SK-N-SH (cell line): ENCODE measurements around the gene AQP1. TPM values are rescaled to one million over a fixed set of nuclear protein-coding genes. Genes with fewer than 3 reads are reported as not detected.

ENCODE experiments used
- CTCF ChIA-PET: fragments of 300-600, 350-600 bp; formaldehyde crosslinking; extraction: SDS; loops from one replicate; lab custom pipeline; 2021; lab: Yijun Ruan, JAX
- POLR2A ChIA-PET: fragments of 350-600 bp; sonication (Branson Sonifier 250); formaldehyde crosslinking; extraction: SDS; loops from one replicate; lab custom pipeline; 2020; ENCODE audit warnings: antibody characterized with exemption, inconsistent platforms; lab: Yijun Ruan, JAX
- DNase-seq: peaks from one replicate; pipeline ENCODE4 v3.0.0; 2012
- H2AFZ ChIP-seq: fragments of 200-600 bp; sonication (generic); 2 replicates; pipeline ENCODE4 v1.8.1; 2016; ENCODE audit warnings: antibody characterized with exemption, mild to moderate bottlenecking, low read depth
- H3F3A ChIP-seq: fragments of 200-600 bp; sonication (generic); replicated peaks from 2 replicates; pipeline ENCODE3; 2016; ENCODE audit warnings: antibody characterized with exemption, mild to moderate bottlenecking; ENCODE audit not compliant: insufficient read depth
- H3K27ac ChIP-seq, 2 experiments: fragments of 200-500 bp in 1 of 2; fragments of 200-600 bp in 1 of 2; sonication (Bioruptor generic) in 1 of 2; sonication (generic), shearing (Covaris generic) in 1 of 2; 2 replicates each; pipeline versions ENCODE4 v1.5.1 to v1.6.1; 2014 to 2016; ENCODE audit warnings: low read depth in 2 of 2, inconsistent platforms in 1 of 2, low read length in 1 of 2, mild to moderate bottlenecking in 1 of 2, mixed read lengths in 1 of 2
- H3K27me3 ChIP-seq: fragments of 200-600 bp; sonication (generic), shearing (Covaris generic); 2 replicates; pipeline ENCODE4 v1.6.1; 2016; ENCODE audit warnings: mixed run types; ENCODE audit not compliant: insufficient read depth
- H3K36me3 ChIP-seq, 2 experiments: fragments of 200-500 bp in 1 of 2; fragments of 200-600 bp in 1 of 2; sonication (Bioruptor generic) in 1 of 2; sonication (generic) in 1 of 2; replicated peaks in 1 of 2; 2 replicates each; pipeline versions ENCODE3 to v1.5.1; 2014 to 2016; ENCODE audit warnings: low read length in 1 of 2, mild to moderate bottlenecking in 1 of 2; ENCODE audit not compliant: insufficient read depth in 2 of 2, control insufficient read depth in 1 of 2
- H3K4me1 ChIP-seq, 2 experiments: fragments of 200-500 bp in 1 of 2; fragments of 200-600 bp in 1 of 2; sonication (Bioruptor generic) in 1 of 2; sonication (generic), shearing (Covaris generic) in 1 of 2; 2 replicates each; pipeline versions ENCODE4 v1.5.1 to v1.6.1; 2014 to 2016; ENCODE audit warnings: low read depth in 1 of 2, low read length in 1 of 2, mixed run types in 1 of 2; ENCODE audit not compliant: insufficient read depth in 2 of 2, control insufficient read depth in 1 of 2
- H3K4me2 ChIP-seq: fragments of 200-600 bp; sonication (generic), shearing (Covaris generic); 2 replicates; pipeline ENCODE4 v1.6.1; 2017; ENCODE audit warnings: mixed run types
- H3K4me3 ChIP-seq, 2 experiments: fragments of 200-500 bp in 1 of 2; fragments of 200-600 bp in 1 of 2; sonication (Bioruptor generic) in 1 of 2; sonication (generic), shearing (Covaris generic) in 1 of 2; 2 replicates each; pipeline versions ENCODE4 v1.5.1 to v1.8.1; 2014 to 2016; ENCODE audit warnings: low read depth in 2 of 2, inconsistent platforms in 1 of 2, low read length in 1 of 2, mild to moderate bottlenecking in 1 of 2, mixed read lengths in 1 of 2, moderate library complexity in 1 of 2
- H3K79me2 ChIP-seq: fragments of 200-600 bp; sonication (generic); 2 replicates; pipeline ENCODE4 v1.8.1; 2017; ENCODE audit warnings: mild to moderate bottlenecking; ENCODE audit not compliant: insufficient read depth
- H3K9ac ChIP-seq: fragments of 200-600 bp; sonication (generic); 2 replicates; pipeline ENCODE4 v1.6.1; 2017; ENCODE audit warnings: mixed run types
- H3K9me2 ChIP-seq: fragments of 200-600 bp; sonication (generic); 2 replicates; pipeline ENCODE4 v1.6.1; 2017; ENCODE audit warnings: mixed run types
- H3K9me3 ChIP-seq: fragments of 200-600 bp; sonication (generic); 2 replicates; pipeline ENCODE4 v1.6.1; 2017; ENCODE audit warnings: mixed run types, mild to moderate bottlenecking, moderate library complexity
- H4K20me1 ChIP-seq: fragments of 200-600 bp; sonication (generic); 2 replicates; pipeline ENCODE4 v1.6.1; 2017; ENCODE audit warnings: mild to moderate bottlenecking, mixed run types; ENCODE audit not compliant: insufficient read depth
- CHD2 ChIP-seq: fragments of 150-350 bp; IDR thresholded peaks from 2 replicates; pipeline ENCODE4 v1.6.1; 2018; ENCODE audit warnings: low read length; ENCODE audit not compliant: partially characterized antibody
- CTCF ChIP-seq: fragments of 200-600 bp; sonication (generic); IDR thresholded peaks from 2 replicates; pipeline ENCODE4 v1.6.1; 2017; ENCODE audit warnings: antibody characterized with exemption, mild to moderate bottlenecking, moderate library complexity
- EP300 ChIP-seq, 2 experiments: IDR thresholded peaks; 2 replicates each; pipeline versions ENCODE4 v1.4.0 to v1.6.1; 2012; ENCODE audit warnings: borderline replicate concordance in 1 of 2, low read depth in 1 of 2, low read length in 1 of 2
- FOXJ3 ChIP-seq: sonication (generic); formaldehyde crosslinking; IDR thresholded peaks from 2 replicates; pipeline ENCODE4 v1.5.1; 2020; ENCODE audit warnings: mild to moderate bottlenecking, missing genetic modification reagents
- FOXM1 ChIP-seq: IDR thresholded peaks from 2 replicates; pipeline ENCODE4 v1.4.0; 2012; ENCODE audit warnings: low read depth, mild to moderate bottlenecking
- GATA2 ChIP-seq: sonication (generic); formaldehyde crosslinking; IDR thresholded peaks from 2 replicates; pipeline ENCODE4 v1.5.0; 2020; ENCODE audit warnings: mild to moderate bottlenecking, missing genetic modification reagents
- NFIC ChIP-seq: IDR thresholded peaks from 2 replicates; pipeline ENCODE4 v1.4.0; 2012; ENCODE audit warnings: borderline replicate concordance
- NRF1 ChIP-seq: IDR thresholded peaks from 2 replicates; pipeline ENCODE4 v1.6.1; 2012; ENCODE audit warnings: low read depth, mild to moderate bottlenecking, low read length
- RAD21 ChIP-seq: IDR thresholded peaks from 2 replicates; pipeline ENCODE4 v1.6.1; 2012; ENCODE audit warnings: mild to moderate bottlenecking, low read length
- RCOR1 ChIP-seq: fragments of 150-350 bp; IDR thresholded peaks from 2 replicates; pipeline ENCODE4 v1.6.1; 2017; ENCODE audit warnings: antibody characterized with exemption, low read length
- RFX5 ChIP-seq: IDR thresholded peaks from 2 replicates; pipeline ENCODE4 v1.6.1; 2012; ENCODE audit warnings: mild to moderate bottlenecking, improper control_type of control experiment, low read length
- SMC3 ChIP-seq: IDR thresholded peaks from 2 replicates; pipeline ENCODE4 v1.6.1; 2012; ENCODE audit warnings: low read depth, low read length, improper control_type of control experiment
- TAF1 ChIP-seq: IDR thresholded peaks from 2 replicates; pipeline ENCODE4 v1.6.1; 2012; ENCODE audit warnings: low read depth, mild to moderate bottlenecking, low read length, moderate library complexity, borderline replicate concordance
- USF1 ChIP-seq: IDR thresholded peaks from 2 replicates; pipeline ENCODE4 v1.4.0; 2012; ENCODE audit warnings: low read depth, borderline replicate concordance
- WGBS: methylation state at CpG from one replicate; pipeline ENCODE4 v1.1.6; 2017; ENCODE audit warnings: low lambda C conversion rate; 5-methylcytosine and 5-hydroxymethylcytosine counted together
- polyA plus RNA-seq, 3 experiments: library from polyadenylated mRNA; depleted of rRNA; stranded (reverse); fragments of >200 nt; gene quantifications; 2 replicates each; pipeline ENCODE4 v1.2.3, GENCODE V29; 2012

Gene AQP1
- polyA plus RNA-seq, 1 of the 3 experiments (the other 2 are of a cell fraction), result 1.7 TPM

GRCh38 chr7:30938435-30939316 is 27.0 kb downstream of the AQP1 start:
- CTCF ChIA-PET, result interaction anchor here (0.6 to 9.6 kb wide), 103 partner anchors 8 to 780 kb away, joined by 3 to 103 read pairs (median 5); partner anchors contain the start of genes AQP1 and GHRHR
- H4K20me1 ChIP-seq, result no peaks in the 10 kb centered on the region
- H3F3A ChIP-seq, result no peaks in the 10 kb centered on the region
- no peaks in the 10 kb centered on the region for H3K9me2 ChIP-seq
- no peaks in the 10 kb centered on the region for H3K9me3 ChIP-seq
- H3K4me3 ChIP-seq, result peak overlapping the region; percentile 33 to 54; a peak in 3 of 4 replicates
- peaks cover 0 to 7% of the 10 kb centered on the region in 2 experiments; a peak in 1 of 4 replicates for H3K4me1 ChIP-seq
- H3K36me3 ChIP-seq, result no peaks in the 10 kb centered on the region
- peak; percentile 92 for DNase-seq
- H3K27ac ChIP-seq, result peak overlapping the region in 1 of 2 experiments; percentile 67; a peak in 1 of 4 replicates
- no peaks in the 10 kb centered on the region for H3K79me2 ChIP-seq
- H3K27me3 ChIP-seq, result no peaks in the 10 kb centered on the region; the same call in 1 of the 2 replicates
- WGBS, result 19% methylated on average over 21 of the region's 25 CpGs
- no peak overlapping the region for H3K9ac ChIP-seq
- H2AFZ ChIP-seq, result peak overlapping the region; percentile 83; the same call in 1 of the 2 replicates
- POLR2A ChIA-PET, result interaction anchor here (0.8 to 1.0 kb wide), 4 partner anchors 8 to 105 kb away, joined by 3 to 4 read pairs (median 4); no protein-coding TSS in a partner anchor
- H3K4me2 ChIP-seq, result peak overlapping the region; percentile 69; the same call in 1 of the 2 replicates
- TF ChIP-seq NRF1 (peak; percentile 89), GATA2 (CRISPR knock-in tag) (no peak; the same call in 1 of the 2 replicates), FOXM1 (no peak), USF1 (peak; percentile 25; the same call in 1 of the 2 replicates), RFX5 (0 out of 2 replicates have a peak, but pooled peaks have one; percentile 43), RCOR1 (peak; percentile 39; the same call in 1 of the 2 replicates), CTCF (peak; percentile 99), FOXJ3 (CRISPR knock-in tag) (peak; percentile 59; the same call in 1 of the 2 replicates), TAF1 (no peak), EP300 (IDR thresholded peaks at IDR 0.05; ENCODE audit: borderline replicate concordance in 1 of 2, low read depth in 1 of 2, low read length in 1 of 2) (no peak), NFIC (no peak), RAD21 (peak; percentile 76), CHD2 (peak; percentile 47), SMC3 (peak; percentile 91)
